Spleen (tissue), 11 donors: Measurements from ENCODE around the gene ARL15. TPM values are rescaled to one million over a fixed set of nuclear protein-coding genes. Genes with fewer than 3 reads are reported as not detected.

Source experiments
- DNase-seq: peaks from one replicate; pipeline ENCODE4 v3.0.0-alpha.2; 2020
- H3K27ac ChIP-seq, 8 donors: fragments of 200-600 bp; sonication (generic) in 7 of 8; 1 replicate in 4 of 8; 2 replicates in 4 of 8; pipeline versions ENCODE4 v1.5.0 to v1.8.0; 2016 to 2021; ENCODE audit warnings: inconsistent platforms in 4 of 8, mild to moderate bottlenecking in 4 of 8, moderate library complexity in 1 of 8
- H3K27me3 ChIP-seq, 7 donors: fragments of 200-600 bp; sonication (generic) in 6 of 7; replicated peaks in 1 of 7; 1 replicate in 4 of 7; 2 replicates in 3 of 7; pipeline versions ENCODE4 v1.5.0 to v1.8.0; 2016 to 2021; ENCODE audit warnings: inconsistent platforms in 3 of 7, mild to moderate bottlenecking in 1 of 7
- H3K36me3 ChIP-seq, 6 donors: fragments of 200-600 bp; sonication (generic) in 5 of 6; 1 replicate in 4 of 6; 2 replicates in 2 of 6; pipeline versions ENCODE4 v1.5.0 to v1.8.0; 2016 to 2021; ENCODE audit warnings: inconsistent platforms in 2 of 6
- H3K4me1 ChIP-seq, 6 donors: fragments of 200-600 bp; sonication (generic) in 5 of 6; 1 replicate in 3 of 6; 2 replicates in 3 of 6; pipeline versions ENCODE4 v1.5.0 to v1.8.0; 2016 to 2021; ENCODE audit warnings: inconsistent platforms in 3 of 6
- H3K4me3 ChIP-seq, 8 donors: fragments of 200-600 bp; sonication (generic) in 7 of 8; 1 replicate in 4 of 8; 2 replicates in 4 of 8; pipeline versions ENCODE4 v1.5.0 to v1.8.0; 2016 to 2021; ENCODE audit warnings: inconsistent platforms in 4 of 8, mild to moderate bottlenecking in 4 of 8, moderate library complexity in 2 of 8
- H3K9me3 ChIP-seq, 8 donors: fragments of 200-600 bp; sonication (generic) in 7 of 8; 1 replicate in 4 of 8; 2 replicates in 4 of 8; pipeline versions ENCODE4 v1.5.0 to v1.8.0; 2016 to 2021; ENCODE audit warnings: inconsistent platforms in 4 of 8
- POLR2A ChIP-seq, 3 donors: fragments of 450-650 bp; IDR thresholded peaks; one replicate each; pipeline ENCODE4 v1.5.1; 2017; ENCODE audit warnings: antibody characterized with exemption in 3 of 3, mild to moderate bottlenecking in 1 of 3
- POLR2AphosphoS5 ChIP-seq, 3 donors: sonication (generic); formaldehyde crosslinking; IDR thresholded peaks; one replicate each; pipeline ENCODE4 v1.5.1; 2017; ENCODE audit warnings: antibody characterized with exemption in 3 of 3
- WGBS, 5 donors: extraction: QIAGEN DNeasy Blood & Tissue Kit in 3 of 5; methylation state at CpG; one replicate each; pipeline versions ENCODE4 v1.1.5 to v1.1.7; 2013 to 2018; 5-methylcytosine and 5-hydroxymethylcytosine counted together
- intact Hi-C: fragments of 100-400 bp; cut with DNase I; formaldehyde crosslinking; loops from one replicate; pipeline ENCODE4 v1.15.0; 2023; ENCODE audit warnings: low total_unique reads
- polyA plus RNA-seq, 3 donors: library from polyadenylated mRNA; stranded (reverse); fragments of 200-250 nt; gene quantifications; one replicate each; pipeline ENCODE4 v1.2.1, GENCODE V29; 2013
- total RNA-seq, 7 donors: library from RNA; depleted of rRNA in 3 of 7; stranded (reverse); fragments of >200 nt in 3 of 7; fragmentation: NEBNext Ultra II Directional in 4 of 7; extraction: Animal tissue kit (Norgen Biotek cat#: 25700) in 4 of 7; gene quantifications; one replicate each; pipeline versions ENCODE4 v1.1.0 to v1.2.1, GENCODE V29; 2016 to 2021
- TF ChIP-seq, protein P1 (sequence below), 11 experiments: fragments of 200-600 bp in 7 of 11; fragments of 450-650 bp in 4 of 11; sonication (generic) in 4 of 11; IDR thresholded peaks in 8 of 11; conservative IDR thresholded peaks in 3 of 11; 1 replicate in 7 of 11; 2 replicates in 4 of 11; pipeline versions ENCODE4 v1.4.0 to v1.8.0; 2016 to 2021; ENCODE audit warnings: antibody characterized with exemption in 11 of 11, inconsistent platforms in 4 of 11, mild to moderate bottlenecking in 1 of 11
- donor health status: healthy with polysubstance abuse.
- donor health status: DM: no; HTN: no; CAD: no; lungs with moderate emphysema.
- donor health status: DM: no; HTN: no; CAD: no.
- donor health status: Bipolar disorder and iron deficiency.
- donor health status: healthy.
- donor health status: DM: no; HTN: no; CAD: no.
- donor health status: DM: yes; HTN: yes; CAD: no.

ARL15 gene
- total and polyA plus RNA-seq, 10 donors: 6.3 to 70.2 (median 37.1) TPM

DNA sequence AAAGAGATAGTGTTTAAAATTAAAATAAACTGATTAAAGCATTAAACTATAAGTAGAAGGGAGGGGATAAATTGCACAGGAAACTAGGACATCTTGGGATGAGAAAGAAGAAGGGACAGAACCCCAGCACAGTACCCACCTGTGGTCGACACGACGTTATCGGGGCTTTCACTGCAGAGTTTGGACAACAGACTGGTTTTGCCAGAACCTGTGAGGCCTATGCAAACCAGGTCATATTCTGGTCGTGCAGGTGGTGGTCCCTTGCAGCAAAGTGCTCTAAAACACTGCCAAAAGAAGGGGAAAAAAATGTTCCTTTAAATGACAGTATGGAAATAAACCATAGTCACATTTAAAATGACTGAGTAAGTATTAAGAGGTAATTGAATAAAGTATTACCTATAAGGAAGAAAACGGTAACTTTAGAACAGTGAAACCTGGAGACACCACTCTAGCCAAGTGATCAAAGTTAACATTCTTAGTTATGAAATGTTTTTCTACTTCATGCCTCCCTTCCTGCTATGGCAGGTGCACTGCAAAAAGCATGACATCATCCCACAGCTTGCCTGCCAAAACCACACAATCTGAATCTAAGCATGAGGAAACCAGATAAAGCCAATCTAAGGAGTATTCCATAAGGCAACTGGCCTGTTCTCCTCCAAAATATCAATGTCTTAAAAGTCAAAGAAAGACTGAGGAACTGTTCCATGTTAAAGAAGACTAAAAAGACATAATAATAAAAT lies 138.6 kb downstream of the ARL15 start:
- intact Hi-C loops: no loop called here
- H3K27ac ChIP-seq: no peak overlapping the region
- 82 to 94% (median 88%) methylated on average over 6 of the region's 6 CpGs for WGBS, 5 donors
- no peaks in the 10 kb centered on the region for H3K9me3 ChIP-seq
- TF ChIP-seq, protein P1, sequence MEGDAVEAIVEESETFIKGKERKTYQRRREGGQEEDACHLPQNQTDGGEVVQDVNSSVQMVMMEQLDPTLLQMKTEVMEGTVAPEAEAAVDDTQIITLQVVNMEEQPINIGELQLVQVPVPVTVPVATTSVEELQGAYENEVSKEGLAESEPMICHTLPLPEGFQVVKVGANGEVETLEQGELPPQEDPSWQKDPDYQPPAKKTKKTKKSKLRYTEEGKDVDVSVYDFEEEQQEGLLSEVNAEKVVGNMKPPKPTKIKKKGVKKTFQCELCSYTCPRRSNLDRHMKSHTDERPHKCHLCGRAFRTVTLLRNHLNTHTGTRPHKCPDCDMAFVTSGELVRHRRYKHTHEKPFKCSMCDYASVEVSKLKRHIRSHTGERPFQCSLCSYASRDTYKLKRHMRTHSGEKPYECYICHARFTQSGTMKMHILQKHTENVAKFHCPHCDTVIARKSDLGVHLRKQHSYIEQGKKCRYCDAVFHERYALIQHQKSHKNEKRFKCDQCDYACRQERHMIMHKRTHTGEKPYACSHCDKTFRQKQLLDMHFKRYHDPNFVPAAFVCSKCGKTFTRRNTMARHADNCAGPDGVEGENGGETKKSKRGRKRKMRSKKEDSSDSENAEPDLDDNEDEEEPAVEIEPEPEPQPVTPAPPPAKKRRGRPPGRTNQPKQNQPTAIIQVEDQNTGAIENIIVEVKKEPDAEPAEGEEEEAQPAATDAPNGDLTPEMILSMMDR (IDR thresholded peaks at IDR 0.05 in 8 of 11, conservative IDR thresholded peaks at IDR 0.05 in 3 of 11): no peak
- TF ChIP-seq POLR2A (IDR thresholded peaks at IDR 0.05): no peak
- TF ChIP-seq POLR2AphosphoS5 (IDR thresholded peaks at IDR 0.05): no peak
- no peak for DNase-seq
- H3K4me3 ChIP-seq: no peak overlapping the region
- H3K4me1 ChIP-seq: no peaks in the 10 kb centered on the region
- H3K36me3 ChIP-seq: peaks cover 0 to 35% (median 4%) of the 10 kb centered on the region in 6 donors
- H3K27me3 ChIP-seq: no peaks in the 10 kb centered on the region

DNA sequence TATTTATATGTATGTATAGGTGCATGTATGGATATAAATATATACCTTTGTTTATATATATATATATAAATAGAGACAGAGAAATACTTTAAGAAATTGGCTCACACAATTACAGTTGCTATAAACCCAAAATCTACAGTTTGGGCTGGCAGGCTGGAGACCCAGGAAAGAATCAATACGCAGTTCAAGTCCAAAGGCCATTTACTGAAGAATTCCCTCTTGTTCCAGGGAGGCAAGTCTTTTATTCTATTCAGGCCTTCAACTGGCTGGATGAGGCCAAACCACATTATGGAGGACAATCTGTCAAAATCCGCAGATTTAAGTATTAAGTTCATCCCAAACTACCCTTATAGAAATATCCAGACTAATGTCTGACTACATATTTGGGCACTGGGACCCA lies 144.7 kb downstream of the ARL15 start:
- Histone ChIP-seq H3K4me3 (no peak overlapping the region), H3K9me3 (peaks cover 0 to 14% (median 0%) of the 10 kb centered on the region in 8 donors), H3K27me3 (no peaks in the 10 kb centered on the region), H3K36me3 (peaks cover 0 to 39% (median 4%) of the 10 kb centered on the region in 6 donors), H3K4me1 (no peaks in the 10 kb centered on the region), H3K27ac (no peak overlapping the region)
- WGBS, 5 donors: 46 to 80% (median 68%) methylated on average over 2 of the region's 2 CpGs
- DNase-seq: no peak
- intact Hi-C loops: no loop called here
- TF ChIP-seq POLR2AphosphoS5 (IDR thresholded peaks at IDR 0.05): no peak
- no peak for TF ChIP-seq POLR2A (IDR thresholded peaks at IDR 0.05)
- TF ChIP-seq, protein P1 (IDR thresholded peaks at IDR 0.05 in 8 of 11, conservative IDR thresholded peaks at IDR 0.05 in 3 of 11): no peak

DNA sequence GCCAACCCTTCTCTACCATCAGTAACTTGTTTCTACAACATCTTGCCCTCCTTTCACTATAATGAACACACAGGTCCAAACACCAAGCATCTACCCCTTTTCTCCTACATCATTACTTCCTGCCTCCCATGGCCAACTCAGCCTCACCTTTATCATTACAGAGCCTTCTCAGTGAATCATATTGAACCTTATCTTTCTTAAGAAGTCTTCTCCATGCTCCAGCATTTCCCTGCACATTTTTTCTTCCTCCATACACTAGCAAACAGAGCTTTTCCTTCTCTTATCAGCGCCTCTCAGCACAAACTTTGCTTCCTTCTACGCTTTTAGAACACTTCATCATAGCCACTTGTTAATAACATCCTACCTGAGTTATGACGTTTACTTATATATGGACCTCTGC lies 148.2 kb downstream of the ARL15 start:
- Histone ChIP-seq H3K4me1 (no peaks in the 10 kb centered on the region), H3K27ac (no peak overlapping the region), H3K27me3 (no peaks in the 10 kb centered on the region), H3K4me3 (no peak overlapping the region), H3K36me3 (peaks cover 0 to 16% (median 0%) of the 10 kb centered on the region in 6 donors), H3K9me3 (peaks cover 0 to 14% (median 0%) of the 10 kb centered on the region in 8 donors)
- DNase-seq: no peak
- TF ChIP-seq POLR2AphosphoS5 (IDR thresholded peaks at IDR 0.05) (no peak), POLR2A (IDR thresholded peaks at IDR 0.05) (no peak)
- TF ChIP-seq, protein P1 (IDR thresholded peaks at IDR 0.05 in 8 of 11, conservative IDR thresholded peaks at IDR 0.05 in 3 of 11): no peak
- 93 to 96% (median 95%) methylated on average over 3 of the region's 3 CpGs for WGBS, 5 donors
- intact Hi-C loops: no loop called here

DNA sequence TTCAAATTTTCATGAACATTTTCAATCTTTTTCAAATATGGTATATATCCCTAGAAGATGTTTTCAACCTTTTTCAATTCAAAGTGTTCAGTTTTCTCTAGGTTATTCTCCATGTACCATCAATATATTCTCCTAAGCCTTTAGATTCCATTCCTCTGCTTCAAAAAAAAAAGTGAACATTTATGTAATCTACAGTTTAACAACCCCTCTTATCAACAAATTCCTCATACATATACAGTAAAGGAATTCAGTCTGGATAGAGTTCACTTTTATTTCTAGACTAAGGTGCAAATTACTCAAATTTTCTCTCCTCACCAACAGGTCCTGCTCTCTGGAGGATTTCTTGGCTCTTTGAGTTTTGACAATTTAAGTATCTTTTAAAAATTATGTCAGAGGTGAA lies 150.0 kb downstream of the ARL15 start:
- intact Hi-C loops: no loop called here
- TF ChIP-seq POLR2AphosphoS5 (IDR thresholded peaks at IDR 0.05) (no peak), POLR2A (IDR thresholded peaks at IDR 0.05) (no peak)
- TF ChIP-seq, protein P1 (IDR thresholded peaks at IDR 0.05 in 8 of 11, conservative IDR thresholded peaks at IDR 0.05 in 3 of 11): no peak
- H3K27ac ChIP-seq: no peak overlapping the region

More for the DNA sequence above, 150.0 kb downstream of the ARL15 start:
- Histone ChIP-seq H3K36me3 (peaks cover 0 to 9% (median 0%) of the 10 kb centered on the region in 6 donors), H3K9me3 (peaks cover 0 to 5% (median 0%) of the 10 kb centered on the region in 8 donors), H3K4me3 (no peak overlapping the region), H3K27me3 (no peaks in the 10 kb centered on the region), H3K4me1 (no peaks in the 10 kb centered on the region)
- DNase-seq: no peak
